GM19467 (cell line): ENCODE measurements around the gene CREBRF.
"Not testable (repeated sequence)": the region's sequence is repeated elsewhere in the genome, so short reads cannot be mapped to it uniquely, and the experiment has no call there.

Experiments used
- ATAC-seq: cut with Tn5 transposase; IDR thresholded peaks from one replicate; pipeline ENCODE4 v1.9.1; 2021; ENCODE audit warnings: mild to moderate bottlenecking, moderate library complexity; ENCODE audit not compliant: unreplicated experiment

CREBRF gene, protein sequence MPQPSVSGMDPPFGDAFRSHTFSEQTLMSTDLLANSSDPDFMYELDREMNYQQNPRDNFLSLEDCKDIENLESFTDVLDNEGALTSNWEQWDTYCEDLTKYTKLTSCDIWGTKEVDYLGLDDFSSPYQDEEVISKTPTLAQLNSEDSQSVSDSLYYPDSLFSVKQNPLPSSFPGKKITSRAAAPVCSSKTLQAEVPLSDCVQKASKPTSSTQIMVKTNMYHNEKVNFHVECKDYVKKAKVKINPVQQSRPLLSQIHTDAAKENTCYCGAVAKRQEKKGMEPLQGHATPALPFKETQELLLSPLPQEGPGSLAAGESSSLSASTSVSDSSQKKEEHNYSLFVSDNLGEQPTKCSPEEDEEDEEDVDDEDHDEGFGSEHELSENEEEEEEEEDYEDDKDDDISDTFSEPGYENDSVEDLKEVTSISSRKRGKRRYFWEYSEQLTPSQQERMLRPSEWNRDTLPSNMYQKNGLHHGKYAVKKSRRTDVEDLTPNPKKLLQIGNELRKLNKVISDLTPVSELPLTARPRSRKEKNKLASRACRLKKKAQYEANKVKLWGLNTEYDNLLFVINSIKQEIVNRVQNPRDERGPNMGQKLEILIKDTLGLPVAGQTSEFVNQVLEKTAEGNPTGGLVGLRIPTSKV

DNA sequence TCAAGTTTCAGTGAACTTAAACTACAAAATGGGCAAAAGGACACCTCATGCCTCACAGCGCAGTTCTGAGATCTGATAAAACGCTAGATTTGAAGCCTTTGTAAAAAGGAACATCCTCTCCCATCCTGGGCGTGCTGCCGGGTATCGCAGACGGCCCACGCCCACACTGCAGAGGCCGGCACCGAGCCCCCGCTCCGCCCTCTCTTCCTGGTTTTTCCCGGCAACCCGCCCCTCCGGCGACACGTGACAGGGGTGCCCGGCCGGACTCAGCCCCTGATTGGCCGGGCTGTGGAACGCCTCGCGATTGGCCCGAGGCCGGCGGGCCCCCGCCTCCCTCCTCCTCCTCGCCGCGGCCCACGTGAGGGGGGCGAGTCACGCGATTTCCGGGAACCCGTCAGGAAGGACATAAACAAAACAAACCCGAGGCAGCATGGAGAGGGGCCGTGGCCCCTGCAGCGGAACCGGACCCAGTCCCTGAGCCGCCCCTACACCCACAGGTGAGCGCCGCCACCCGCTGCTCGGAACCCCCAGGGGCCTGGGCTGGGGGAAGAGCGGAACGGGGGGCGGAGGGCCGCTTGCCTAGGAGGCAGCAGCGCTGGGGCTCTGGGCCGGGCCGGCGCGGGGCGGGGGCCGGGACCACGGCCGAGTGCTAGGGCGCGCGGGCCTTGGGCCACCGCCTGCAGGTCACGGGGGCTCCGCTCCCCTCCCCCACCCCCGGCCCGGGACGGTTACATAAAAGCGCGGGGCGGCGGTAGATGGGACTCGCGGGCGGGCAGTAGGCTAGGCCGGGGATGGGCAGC lies at the start of gene CREBRF:
Gene CREBRF (plus strand): TSS at position 370 of the 800 bp plus-strand sequence. CDS start 24,424 bp downstream, outside the sequence.
- ATAC-seq, result peak; percentile 69

DNA sequence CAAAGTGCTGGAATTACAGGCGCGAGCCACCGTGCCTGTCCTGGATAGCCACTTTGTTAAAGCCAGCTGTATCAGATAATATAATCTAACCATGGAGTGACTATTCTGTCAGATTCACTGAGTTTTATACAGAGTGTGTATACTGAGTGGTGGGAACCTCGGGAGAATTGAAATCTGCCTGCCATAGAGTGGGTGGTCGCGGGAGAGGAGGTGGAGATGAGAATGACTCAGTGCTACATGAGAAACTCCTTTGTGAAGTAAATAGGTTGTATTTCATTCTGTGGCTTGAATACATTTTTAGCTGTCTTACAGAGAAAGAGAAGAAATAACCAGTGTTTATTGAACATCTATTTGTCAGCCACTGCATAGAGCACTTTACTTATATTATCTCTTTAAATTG lies 46.1 kb upstream of the CREBRF start:
- ATAC-seq, result no peak

DNA sequence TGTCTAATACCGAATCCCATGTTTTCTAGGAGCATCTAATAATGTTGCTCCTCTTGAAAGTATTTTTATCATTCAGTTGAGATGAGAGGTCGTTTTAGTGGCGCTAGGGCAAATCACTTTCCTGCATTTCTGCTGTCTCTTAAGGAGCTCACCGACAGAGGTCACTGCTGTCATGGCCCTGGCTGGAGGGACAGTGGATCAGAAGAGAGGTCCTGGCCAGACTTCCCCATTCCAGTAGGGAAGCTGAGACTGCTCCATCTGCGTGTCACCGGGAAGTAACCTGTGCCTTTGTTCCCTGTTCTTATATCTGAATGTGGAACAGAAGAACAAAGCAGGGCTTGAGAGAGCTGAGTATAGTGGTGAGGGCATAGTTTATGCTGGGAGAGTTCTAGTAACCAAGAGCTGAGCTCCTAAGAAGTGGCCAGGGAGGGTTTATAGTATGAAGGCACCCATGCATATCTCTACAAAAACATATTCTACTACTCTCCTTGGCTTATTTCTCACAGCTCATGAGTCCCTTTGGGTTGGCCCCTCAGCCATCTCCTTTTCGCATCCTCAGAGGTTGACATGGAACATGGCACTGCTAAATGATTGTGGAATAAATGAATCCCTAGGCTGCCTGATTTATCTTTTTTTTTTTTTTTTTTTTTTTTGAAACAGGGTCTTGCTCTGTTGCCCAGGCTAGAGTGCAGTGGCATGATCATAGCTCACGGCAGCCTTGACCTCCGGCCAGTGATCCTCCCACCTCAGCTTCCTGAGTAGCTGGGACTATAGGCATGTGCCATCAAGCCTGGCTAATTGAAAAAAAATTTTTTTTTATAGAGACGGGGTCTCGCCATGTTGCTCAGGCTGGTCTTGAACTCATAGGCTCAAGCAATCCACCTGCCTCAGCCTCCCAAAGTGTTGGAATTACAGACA lies 45.3 kb upstream of the CREBRF start:
- ATAC-seq, result no peak

DNA sequence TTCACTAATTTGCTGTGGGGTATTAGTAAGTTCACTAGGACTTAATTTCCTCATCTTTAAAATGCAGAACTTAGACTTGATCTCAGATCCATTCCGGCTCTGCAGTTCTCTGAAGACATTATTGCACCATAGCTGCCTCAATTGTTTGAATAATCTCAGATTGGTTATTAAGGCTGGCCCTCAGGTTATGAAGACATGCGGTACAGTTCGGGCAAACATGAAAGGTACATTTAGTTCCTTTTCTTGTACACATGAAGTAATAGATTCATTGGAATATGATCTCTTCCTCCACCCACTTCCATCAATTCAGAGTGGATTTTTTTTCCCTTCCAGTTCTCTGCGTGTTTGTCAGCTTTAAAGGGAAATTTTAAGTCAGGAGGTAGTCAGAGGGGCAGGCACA lies 44.6 kb upstream of the CREBRF start:
- ATAC-seq, result no peak

DNA sequence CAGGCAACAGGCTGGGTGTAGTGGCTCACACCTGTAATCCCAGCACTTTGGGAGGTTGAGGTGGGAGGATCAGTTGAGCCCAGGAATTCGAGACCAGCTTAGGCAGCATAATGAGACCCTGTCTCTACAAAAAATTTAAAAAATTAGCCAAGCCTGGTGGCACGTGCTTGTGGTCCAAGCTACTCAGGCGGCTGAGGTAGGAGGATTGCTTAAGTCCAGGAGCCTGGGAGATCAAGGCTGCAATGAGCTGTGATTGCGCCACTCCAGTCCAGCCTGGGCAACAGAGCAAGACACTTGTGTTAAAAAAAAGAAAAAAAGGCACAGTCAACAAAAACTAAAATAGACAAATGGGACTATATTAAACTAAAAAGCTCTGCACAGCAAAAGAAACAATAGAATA lies 43.3 kb upstream of the CREBRF start:
- ATAC-seq, result no peak

DNA sequence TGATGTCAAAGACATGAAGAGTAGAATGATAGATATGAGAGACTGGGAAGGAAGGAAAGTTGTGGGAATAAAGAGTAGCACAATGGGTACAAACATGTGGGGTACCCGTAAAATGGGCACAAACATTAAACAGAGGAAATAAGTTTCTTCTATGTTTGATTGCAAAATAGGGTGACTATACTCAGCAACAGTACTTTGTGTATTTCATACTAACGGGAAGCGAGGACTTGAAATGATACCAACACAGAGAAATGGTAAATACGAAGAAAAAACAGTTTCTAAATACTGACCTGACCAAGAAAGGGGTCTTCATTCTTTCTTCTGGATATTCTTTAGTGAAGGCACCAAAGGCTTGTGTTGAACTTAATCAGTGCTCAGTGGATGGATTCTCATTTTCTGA lies 41.5 kb upstream of the CREBRF start:
- no peak for ATAC-seq

DNA sequence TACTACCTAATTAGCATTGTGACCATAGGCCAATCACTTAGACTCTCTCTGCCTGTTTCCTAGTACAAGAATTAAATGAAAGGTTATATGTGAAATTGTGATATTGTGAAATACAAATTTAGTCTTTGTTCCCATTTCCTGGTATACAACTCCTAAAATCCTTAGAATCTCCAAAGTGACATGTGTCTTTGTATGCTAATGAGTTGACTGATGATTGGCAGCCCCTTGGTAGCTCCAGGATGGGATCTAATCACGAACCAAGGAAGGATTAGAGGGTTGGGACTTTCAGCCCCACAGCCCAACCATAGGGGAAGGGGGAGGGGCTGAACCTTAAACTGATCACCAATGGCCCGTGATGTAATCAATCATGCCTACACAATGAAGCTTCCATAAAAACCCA lies 41.0 kb upstream of the CREBRF start:
- no peak for ATAC-seq

DNA sequence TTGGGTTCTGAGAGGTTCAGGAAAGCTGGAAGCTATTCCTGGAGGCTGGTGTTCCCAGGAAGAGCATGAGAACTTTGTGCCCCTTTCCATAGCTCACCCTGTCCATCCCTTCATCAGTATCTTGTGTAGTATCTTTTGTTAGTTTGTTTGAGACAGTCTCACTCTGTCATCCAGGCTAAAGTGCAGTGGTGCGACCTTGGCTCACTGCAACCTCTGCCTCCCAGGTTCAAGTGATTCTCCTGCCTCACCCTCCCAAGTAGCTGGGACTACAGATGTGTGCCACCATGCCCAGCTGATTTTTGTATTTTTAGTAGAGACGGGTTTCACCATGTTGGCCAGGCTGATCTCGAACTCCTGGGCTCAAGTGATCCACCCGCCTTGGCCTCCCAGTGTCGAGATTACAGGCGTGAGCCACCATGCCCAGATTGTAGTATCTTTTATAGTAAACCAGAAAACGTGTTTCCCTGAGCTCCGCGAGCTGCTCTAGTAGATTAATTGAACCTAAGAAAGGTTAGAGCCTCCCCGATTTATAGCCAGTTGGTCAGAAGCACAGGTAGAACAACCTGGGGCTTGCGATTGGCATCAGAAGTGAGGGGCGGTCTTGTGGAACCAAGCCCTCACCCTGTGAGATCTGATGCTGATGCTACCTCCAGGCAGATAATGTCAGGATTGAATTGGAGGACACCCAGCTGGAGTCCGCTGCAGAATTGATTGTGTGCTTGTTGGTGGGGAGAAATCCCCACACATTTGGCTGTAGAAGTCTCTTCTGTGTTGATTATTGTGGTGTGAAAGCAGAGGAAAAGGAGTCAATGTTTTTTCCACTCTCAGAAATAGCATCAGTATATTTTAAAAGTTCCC lies 40.3 kb upstream of the CREBRF start:
- no peak for ATAC-seq

DNA sequence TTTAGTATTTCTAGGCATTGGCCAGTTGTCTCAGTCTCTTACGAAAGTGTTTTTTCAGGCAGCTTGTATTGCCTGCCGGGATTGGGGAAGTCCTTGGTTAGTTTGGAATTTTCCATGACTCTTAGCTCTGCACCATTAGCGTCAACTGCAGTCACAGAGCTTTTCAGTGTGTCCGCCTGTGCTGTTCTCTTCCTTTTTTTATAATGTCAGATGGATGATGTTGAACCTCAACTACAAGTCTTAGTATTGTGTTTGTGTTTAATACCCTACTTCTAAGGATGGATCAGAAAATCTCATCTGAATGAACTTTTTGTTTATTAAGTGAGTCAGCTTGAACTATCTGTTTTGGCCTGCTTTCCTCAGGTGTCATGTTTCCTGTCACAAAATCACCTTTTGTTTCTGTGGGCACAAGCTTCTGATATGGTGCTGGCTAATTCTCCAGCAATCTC lies 39.5 kb upstream of the CREBRF start:
- no peak for ATAC-seq

DNA sequence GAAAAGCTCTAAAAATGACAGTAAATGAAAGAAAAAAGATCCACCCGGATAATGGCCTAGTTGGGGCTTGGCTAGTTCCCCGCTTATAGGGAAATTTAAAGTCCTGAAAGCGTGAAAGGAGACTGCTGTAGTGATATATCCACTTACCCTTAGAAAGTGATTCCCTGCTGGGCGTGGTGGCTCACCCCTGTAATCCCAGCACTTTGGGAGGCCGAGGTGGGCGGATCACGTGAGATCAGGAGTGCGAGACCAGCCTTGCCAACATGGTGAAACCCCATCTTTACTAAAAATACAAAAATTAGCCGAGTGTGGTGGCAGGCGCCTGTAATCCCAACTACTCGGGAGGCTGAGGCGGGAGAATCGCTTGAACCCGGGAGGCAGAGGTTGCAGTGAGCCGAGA lies 39.1 kb upstream of the CREBRF start:
- ATAC-seq, result not testable (repeated sequence)

DNA sequence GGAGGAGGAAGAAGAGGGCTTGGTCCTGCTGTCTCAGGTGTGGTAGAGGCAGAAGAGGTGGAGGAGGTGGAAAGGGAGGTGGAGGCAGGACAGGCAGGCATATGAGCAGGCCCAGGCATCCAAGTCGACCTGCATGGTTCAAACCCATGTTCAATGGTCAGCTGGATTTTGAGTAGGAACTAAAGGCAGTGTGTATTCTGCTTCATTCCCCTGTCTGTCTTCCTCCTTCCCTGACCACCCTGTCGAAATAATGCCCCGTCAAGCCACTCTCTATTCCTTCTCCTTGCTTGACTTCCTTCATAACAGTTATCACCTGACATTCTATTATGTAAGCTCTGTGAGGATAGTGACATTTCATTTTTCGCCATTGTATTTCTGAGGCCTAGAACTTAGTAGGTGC lies 37.8 kb upstream of the CREBRF start:
- ATAC-seq, result no peak

DNA sequence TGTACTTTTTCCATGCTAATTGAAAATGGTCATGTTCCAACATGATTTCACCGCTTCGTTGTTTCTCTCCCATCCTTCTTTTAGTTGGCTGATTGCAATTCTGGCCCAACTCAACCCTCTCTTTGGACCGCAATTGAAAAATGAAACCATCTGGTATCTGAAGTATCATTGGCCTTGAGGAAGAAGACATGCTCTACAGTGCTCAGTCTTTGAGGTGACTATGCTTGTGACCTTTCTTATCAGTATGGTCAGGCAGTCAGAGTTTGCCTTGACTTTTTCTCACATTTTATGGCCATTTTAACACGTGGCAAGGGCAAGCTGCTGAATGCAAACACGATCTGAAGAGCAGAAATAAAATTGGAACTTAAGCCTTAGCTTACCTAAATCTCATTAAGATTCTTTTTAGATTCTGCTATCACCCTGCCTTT lies 36.0 kb upstream of the CREBRF start:
- ATAC-seq, result no peak

DNA sequence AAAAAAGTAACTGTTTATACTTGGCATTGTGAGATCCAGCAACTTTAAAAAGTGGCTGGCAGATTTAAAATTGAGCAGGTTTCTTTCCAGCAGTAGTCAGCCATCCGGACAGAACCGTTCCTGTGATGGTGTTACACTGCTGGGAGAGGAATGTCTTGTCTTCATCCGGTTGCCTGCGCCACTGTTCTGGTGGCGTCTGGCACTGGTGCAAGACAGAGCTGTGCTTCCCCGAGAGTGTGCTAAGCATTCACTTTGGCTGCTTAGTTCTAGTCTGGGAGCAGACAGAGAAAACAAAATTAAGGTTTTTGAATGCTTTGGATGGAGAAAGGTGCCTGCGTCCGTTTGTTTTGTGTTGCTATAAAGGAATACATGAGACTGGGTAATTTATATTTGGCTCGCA lies 35.5 kb upstream of the CREBRF start:
- ATAC-seq, result no peak

DNA sequence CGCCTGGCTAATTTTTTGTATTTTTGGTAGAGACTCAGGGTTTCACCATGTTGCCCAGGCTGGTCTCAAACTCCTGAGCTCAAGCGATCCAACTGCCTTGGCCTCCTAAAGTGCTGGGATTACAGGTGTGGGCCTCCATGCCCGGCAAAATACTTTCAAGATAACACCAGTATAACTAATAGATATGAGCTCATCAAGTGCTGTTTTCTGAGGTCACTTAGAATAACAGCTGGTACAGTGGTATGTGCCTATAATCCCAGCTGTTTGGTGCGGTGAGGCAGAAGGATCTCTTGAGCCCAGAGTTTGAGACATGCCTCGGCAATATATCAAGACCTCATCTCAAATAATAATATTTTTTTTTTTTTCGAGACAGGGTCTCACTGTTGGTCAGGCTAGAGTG lies 30.5 kb upstream of the CREBRF start:
- ATAC-seq, result no peak

DNA sequence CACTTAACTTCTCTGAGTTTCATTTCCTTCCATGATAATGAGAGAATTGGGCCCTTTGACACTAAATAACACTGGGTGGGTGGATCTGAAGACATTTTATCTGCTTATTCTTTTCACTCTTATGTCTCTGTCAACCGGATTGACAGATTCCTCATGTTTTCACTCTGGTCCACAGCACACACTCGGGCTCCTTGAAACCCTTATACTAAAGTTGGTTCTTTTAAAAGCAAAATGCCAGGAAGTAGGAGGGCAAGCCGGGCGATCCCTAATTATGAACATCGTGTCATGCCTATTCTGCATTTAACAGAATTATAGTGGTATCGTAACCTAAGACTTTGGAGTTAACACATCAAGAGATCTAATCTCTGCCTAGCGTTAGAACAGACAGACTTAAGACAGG lies 28.2 kb upstream of the CREBRF start:
- no peak for ATAC-seq

DNA sequence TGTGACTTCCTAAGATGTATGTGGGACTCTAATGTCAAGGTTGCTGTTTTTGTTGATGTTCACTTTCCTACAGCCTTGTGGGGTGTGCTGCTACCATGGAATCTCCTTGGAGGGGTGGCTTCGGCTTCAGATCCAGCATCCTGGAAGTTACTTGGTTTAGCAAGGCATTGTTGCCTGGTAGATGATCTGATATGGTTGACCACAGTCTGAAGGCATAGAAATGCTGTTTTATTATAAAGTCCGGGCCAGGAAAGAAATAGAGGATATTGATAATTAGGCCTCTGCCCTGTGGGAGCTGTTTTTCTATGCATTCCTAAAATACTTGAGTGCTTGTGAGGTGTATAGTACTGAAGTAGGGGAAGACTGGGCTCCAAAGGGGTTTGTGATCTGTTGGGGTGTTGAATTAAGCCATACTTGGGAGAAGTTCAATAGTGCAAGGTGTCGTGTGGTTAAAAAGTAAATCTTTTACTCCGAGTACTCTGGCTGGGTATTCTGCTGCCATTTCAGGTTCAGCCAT lies 27.3 kb upstream of the CREBRF start:
- ATAC-seq, result no peak

DNA sequence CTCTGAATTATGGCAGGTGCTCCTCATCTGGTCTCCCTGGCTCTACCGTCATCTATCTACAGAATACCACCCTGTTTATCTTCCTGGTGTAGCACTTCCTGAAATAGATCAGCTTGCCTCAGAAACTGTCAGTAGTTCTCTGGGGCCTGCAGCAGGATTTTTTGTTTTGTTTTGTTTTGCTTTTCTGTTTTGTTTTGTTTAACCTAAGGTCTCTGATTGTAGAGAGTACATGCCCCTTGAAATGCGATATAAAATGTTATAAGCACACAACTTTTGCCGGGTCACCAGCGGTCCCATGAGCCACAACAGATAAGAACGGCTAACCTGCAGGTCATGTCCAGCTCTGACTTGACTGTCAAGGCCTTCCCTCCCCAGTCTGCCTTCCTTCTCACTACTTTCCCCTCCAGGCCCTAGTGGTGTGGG lies 26.6 kb upstream of the CREBRF start:
- no peak for ATAC-seq

DNA sequence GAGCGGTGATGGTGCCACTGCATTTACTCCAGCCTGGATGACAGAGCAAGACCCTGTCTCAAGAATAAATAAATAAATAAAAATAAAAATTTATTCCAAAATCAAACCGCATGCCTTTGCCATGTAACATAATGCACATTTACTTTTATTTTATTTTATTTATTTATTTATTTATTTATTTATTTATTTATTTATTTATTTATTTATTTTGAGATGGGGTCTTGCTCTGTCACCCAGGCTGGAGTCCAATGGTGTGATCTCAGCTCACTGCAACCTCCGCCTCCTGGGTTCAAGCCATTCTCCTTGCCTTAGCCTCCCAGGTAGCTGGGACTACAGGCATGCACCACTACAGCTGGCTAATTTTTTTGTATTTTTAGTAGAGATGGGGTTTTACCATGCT lies 24.1 kb upstream of the CREBRF start:
- ATAC-seq, result not testable (repeated sequence)

DNA sequence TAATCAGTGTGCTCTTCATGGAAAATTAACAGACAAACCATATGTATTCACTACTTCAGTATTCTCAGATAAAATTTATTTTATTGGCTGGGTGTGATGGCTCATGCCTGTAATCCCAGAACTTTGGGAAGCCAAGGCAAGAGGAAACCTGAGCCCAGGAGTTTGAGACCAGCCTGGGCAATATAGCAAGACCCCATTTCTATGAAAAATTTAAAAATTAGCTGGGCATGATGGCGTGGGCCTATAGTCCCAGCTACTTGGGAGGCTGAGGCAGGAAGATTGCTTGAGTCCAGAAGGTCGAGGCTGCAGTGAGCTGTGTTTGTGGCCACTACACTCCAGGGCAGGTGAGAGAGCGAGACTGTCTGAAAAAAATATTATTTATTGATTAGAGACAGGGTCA lies 23.4 kb upstream of the CREBRF start:
- ATAC-seq, result no peak
